Kidney epithelial cell (primary cell): ENCODE results near the gene FAM50B. TPM values are rescaled to one million over a fixed set of nuclear protein-coding genes. Genes with fewer than 3 reads are reported as not detected.

Experiments used
- DNase-seq: peaks from one replicate; pipeline ENCODE4 v3.0.0-alpha.2; 2010; ENCODE audit warnings: low read depth
- H3K27me3 ChIP-seq: 2 replicates; pipeline ENCODE4 v1.6.0; 2011; ENCODE audit warnings: low read length; ENCODE audit not compliant: control insufficient read depth, insufficient read depth
- H3K36me3 ChIP-seq: 2 replicates; pipeline ENCODE4 v1.5.1; 2011; ENCODE audit warnings: low read length; ENCODE audit not compliant: control insufficient read depth, insufficient read depth
- H3K4me3 ChIP-seq: 2 replicates; pipeline ENCODE4 v1.5.1; 2011; ENCODE audit warnings: low read depth, mild to moderate bottlenecking, control low read depth, low read length
- CTCF ChIP-seq: IDR thresholded peaks from 2 replicates; pipeline ENCODE4 v1.5.1; 2011; ENCODE audit warnings: mild to moderate bottlenecking, moderate library complexity, low read length, control low read depth, inconsistent platforms; ENCODE audit not compliant: insufficient read depth, poor library complexity, severe bottlenecking
- total RNA-seq: library from RNA; depleted of rRNA; stranded (reverse); fragments of >200 nt; gene quantifications from 2 replicates; pipeline ENCODE4 v1.2.3, GENCODE V29; 2015

Gene FAM50B
- total RNA-seq, 1 donor from 2014 or later, result 8.6 TPM

- TF ChIP-seq CTCF, result no peak
- no peaks in the 10 kb centered on the region for H3K36me3 ChIP-seq
- no peaks in the 10 kb centered on the region for H3K27me3 ChIP-seq
- H3K4me3 ChIP-seq, result no peak overlapping the region
- DNase-seq, result no peak
These were observed 17.2 kb upstream of the FAM50B start for GRCh38 chr6:3831761-3832530.

- Histone ChIP-seq H3K27me3 (no peaks in the 10 kb centered on the region), H3K4me3 (no peak overlapping the region), H3K36me3 (no peaks in the 10 kb centered on the region)
- peak; percentile 12 for TF ChIP-seq CTCF
- DNase-seq, result no peak
These were observed 14.0 kb upstream of the FAM50B start for GRCh38 chr6:3835055-3835731.

DNA sequence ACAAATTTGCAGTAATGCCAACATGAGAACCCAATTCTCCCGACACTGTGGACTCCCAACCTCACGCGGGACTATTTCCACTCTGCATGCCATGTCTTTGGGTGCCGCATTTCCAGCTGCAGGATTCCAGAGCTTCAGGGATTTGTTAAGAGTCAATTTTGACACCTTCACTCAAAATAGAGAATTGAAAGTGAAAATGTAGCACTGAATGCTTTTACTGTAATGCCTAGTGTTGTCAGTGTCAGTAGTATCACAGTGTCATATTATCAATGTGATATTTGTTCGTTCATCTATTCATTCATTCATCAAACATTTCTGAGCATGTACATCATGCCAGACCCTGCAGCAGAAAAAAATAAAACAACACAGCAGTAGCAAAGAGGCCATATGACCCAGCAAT is 13.4 kb upstream of the FAM50B start:
- no peak for TF ChIP-seq CTCF
- no peaks in the 10 kb centered on the region for H3K36me3 ChIP-seq
- no peak overlapping the region for H3K4me3 ChIP-seq
- H3K27me3 ChIP-seq, result no peaks in the 10 kb centered on the region
- DNase-seq, result no peak

DNA sequence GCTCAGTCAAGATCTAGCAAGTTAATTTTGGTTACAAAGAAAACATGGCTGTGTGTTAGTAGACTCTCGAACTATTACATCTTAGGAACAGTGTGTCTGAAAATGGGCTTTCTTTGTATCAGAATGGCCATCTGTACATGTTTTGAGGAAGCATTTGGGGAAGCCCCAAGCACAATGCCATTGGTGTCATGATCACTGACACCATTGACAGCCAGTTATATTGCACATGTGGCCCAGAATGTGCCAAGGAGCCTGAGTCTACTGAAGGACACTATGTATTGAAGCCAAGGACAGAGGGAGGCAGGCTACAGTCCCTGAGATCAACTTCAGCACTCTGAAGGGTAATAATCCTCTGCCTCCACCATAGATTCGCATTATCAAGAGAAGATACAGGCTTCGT is 12.6 kb upstream of the FAM50B start:
- no peaks in the 10 kb centered on the region for H3K27me3 ChIP-seq
- no peak overlapping the region for H3K4me3 ChIP-seq
- no peak for DNase-seq
- no peaks in the 10 kb centered on the region for H3K36me3 ChIP-seq
- no peak for TF ChIP-seq CTCF

DNA sequence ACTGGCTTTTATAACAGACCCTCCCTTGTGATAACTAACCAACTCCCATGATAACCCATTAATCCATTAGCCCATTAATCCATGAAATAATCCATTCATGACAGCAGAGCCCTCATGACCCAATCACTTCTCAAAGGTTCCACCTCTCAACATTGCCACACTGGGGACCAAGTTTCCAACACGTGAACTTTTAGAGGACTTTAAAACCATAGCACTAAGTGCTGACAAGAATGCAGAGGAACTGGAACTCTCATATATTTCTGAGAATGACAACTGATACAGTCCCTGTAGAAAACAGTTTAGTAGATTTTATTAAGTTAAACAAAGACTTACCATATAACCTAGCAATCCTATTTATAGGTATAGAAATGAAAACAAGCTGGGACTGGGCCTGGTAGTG is 11.4 kb upstream of the FAM50B start:
- no peak for DNase-seq
- H3K4me3 ChIP-seq, result no peak overlapping the region
- no peak for TF ChIP-seq CTCF
- no peaks in the 10 kb centered on the region for H3K36me3 ChIP-seq
- no peaks in the 10 kb centered on the region for H3K27me3 ChIP-seq
